K562 (cell line): ENCODE measurements around the gene TRAIP. TPM values are rescaled to one million over a fixed set of nuclear protein-coding genes. Genes with fewer than 3 reads are reported as not detected.

Source experiments
- CBFA2T2 ChIP-seq: fragments of 450-650 bp; conservative IDR thresholded peaks from 2 replicates; pipeline ENCODE4 v1.6.1; 2017; ENCODE audit warnings: mild to moderate bottlenecking
- DPF2 ChIP-seq: fragments of 450-650 bp; IDR thresholded peaks from 2 replicates; pipeline ENCODE4 v1.6.1; 2016
- KDM1A ChIP-seq, 2 experiments: fragments of 450-650 bp; IDR thresholded peaks; 2 replicates each; pipeline ENCODE4 v1.6.1; 2016; ENCODE audit warnings: mild to moderate bottlenecking in 2 of 2
- MCM2 ChIP-seq: fragments of 450-650 bp; IDR thresholded peaks from 2 replicates; pipeline ENCODE4 v1.6.1; 2017; ENCODE audit warnings: low read depth, mild to moderate bottlenecking
- NFIC ChIP-seq: fragments of 450-650 bp; IDR thresholded peaks from 2 replicates; pipeline ENCODE4 v1.6.1; 2017; ENCODE audit warnings: mild to moderate bottlenecking, inconsistent platforms
- POLR2G ChIP-seq: fragments of 200-400 bp; formaldehyde crosslinking; IDR thresholded peaks from 2 replicates; pipeline ENCODE4 v1.6.1; 2017; ENCODE audit warnings: low read depth, mild to moderate bottlenecking, antibody characterized with exemption, low read length, moderate library complexity
- RCOR1 ChIP-seq, 2 experiments: IDR thresholded peaks; 2 replicates each; pipeline ENCODE4 v1.6.1; 2012; ENCODE audit warnings: low read depth in 2 of 2, low read length in 2 of 2, borderline replicate concordance in 1 of 2, improper control_type of control experiment in 1 of 2
- ZBTB7A ChIP-seq: IDR thresholded peaks from 2 replicates; pipeline ENCODE4 v1.6.1; 2011; ENCODE audit warnings: low read depth, mild to moderate bottlenecking, low read length, moderate library complexity, borderline replicate concordance; ENCODE audit not compliant: control insufficient read depth
- polyA plus RNA-seq, 8 experiments: library from polyadenylated mRNA; depleted of rRNA in 4 of 8; stranded (reverse) in 5 of 8; unstranded in 3 of 8; fragments of >200 nt; fragmentation: Nextera tagmentation in 2 of 8; fragmentation: Illumina TruSeq in 1 of 8; extraction: Ambion mirVana in 2 of 8; extraction: Trizol in 1 of 8; gene quantifications; 2 replicates each; pipeline versions ENCODE4 v1.2.1 to v1.2.3, GENCODE V29; 2011 to 2014; ENCODE audit warnings: inconsistent platforms in 1 of 8, missing spikeins in 1 of 8
- total RNA-seq, 7 experiments: library from RNA; depleted of rRNA in 6 of 7; stranded (reverse); fragments of >200 nt in 6 of 7; fragmentation: Illumina TruSeq in 2 of 7; extraction: Trizol in 2 of 7; gene quantifications; 2 replicates each; pipeline versions ENCODE4 v1.2.1 to v1.2.3, GENCODE V29; 2011 to 2021; ENCODE audit warnings: low replicate concordance in 1 of 7
- TF ChIP-seq, protein P1 (sequence below), 2 experiments: fragments of 250-450 bp in 1 of 2; fragments of 450-650 bp in 1 of 2; sonication (Bioruptor Pico) in 1 of 2; IDR thresholded peaks; 2 replicates each; pipeline versions ENCODE4 v1.6.1 to v1.8.0; 2016 to 2021; ENCODE audit warnings: mild to moderate bottlenecking in 2 of 2, moderate library complexity in 2 of 2, missing compliant biosample characterization in 1 of 2, missing genetic modification characterization in 1 of 2
- TF ChIP-seq, protein P2 (sequence below): fragments of 450-650 bp; IDR thresholded peaks from 2 replicates; pipeline ENCODE4 v1.6.1; 2017; ENCODE audit warnings: antibody characterized with exemption, mild to moderate bottlenecking
- TF ChIP-seq, protein P3 (sequence below): sonication (generic); formaldehyde crosslinking; IDR thresholded peaks from 2 replicates; pipeline ENCODE4 v1.8.0; 2022; ENCODE audit warnings: missing genetic modification reagents, mild to moderate bottlenecking, moderate library complexity, borderline replicate concordance
- TF ChIP-seq, protein P4 (sequence below), 3 experiments: fragments of 200-800 bp in 1 of 3; sonication (Bioruptor generic) in 1 of 3; sonication (generic) in 1 of 3; formaldehyde crosslinking in 1 of 3; IDR thresholded peaks; 2 replicates each; pipeline versions ENCODE4 v1.6.1 to v1.8.0; 2016 to 2022; ENCODE audit warnings: mild to moderate bottlenecking in 2 of 3, missing compliant biosample characterization in 2 of 3, missing genetic modification characterization in 2 of 3, missing genetic modification reagents in 1 of 3
- TF ChIP-seq, protein P5 (sequence below): sonication (generic); formaldehyde crosslinking; IDR thresholded peaks from 2 replicates; pipeline ENCODE4 v1.8.1; 2023; ENCODE audit warnings: mild to moderate bottlenecking, missing genetic modification reagents
- TF ChIP-seq, protein P6 (sequence below): conservative IDR thresholded peaks from 2 replicates; pipeline ENCODE4 v1.6.1; 2011; ENCODE audit warnings: low read depth, mild to moderate bottlenecking, low read length; ENCODE audit not compliant: control insufficient read depth

The TRAIP gene
- total and polyA plus RNA-seq, 9 of the 15 experiments (the other 6 are each of a cell fraction or from before 2014, with no cell fraction given) = 14.3 to 38.6 (median 21.2) TPM

DNA sequence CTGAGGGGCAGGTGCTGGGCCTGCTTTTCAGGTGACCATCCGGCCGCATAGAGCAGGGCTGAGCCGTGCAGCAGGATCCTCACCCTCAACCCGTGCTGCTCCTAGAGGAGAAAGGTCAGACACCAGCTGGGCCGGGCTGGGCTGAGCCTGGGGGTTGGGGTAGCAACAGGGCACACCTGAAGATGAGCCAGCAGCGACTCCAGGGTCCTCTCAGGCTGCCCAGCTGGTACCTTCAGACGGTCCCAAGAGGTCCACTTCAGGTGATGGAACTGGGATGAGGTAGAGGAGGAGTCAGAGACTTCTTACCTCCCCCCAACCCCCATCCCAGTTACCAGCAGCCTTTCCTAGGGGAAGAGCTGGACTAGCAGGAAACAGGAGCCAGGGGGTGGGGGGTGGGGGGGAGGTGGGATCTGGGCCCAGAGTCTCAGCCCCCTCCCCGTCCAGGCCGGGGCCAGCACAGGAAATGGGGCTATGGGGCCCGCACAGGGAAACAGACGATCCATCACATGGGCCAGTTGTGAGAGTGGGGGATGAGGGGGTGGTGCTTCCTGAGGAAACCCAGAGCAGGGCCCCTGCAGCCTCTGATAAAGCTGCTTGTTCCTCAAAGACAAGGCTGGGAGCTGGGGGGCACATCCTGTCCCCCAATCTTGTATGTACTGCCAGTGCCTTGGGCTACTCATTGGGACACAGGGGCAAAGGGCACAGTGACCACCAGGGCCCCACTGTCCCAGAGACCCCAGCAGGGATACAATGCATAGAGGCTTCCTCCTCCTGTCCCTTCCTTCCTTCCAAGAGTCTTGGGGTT lies 50.3 kb downstream of the TRAIP start (continued):
- TF ChIP-seq, protein P1, sequence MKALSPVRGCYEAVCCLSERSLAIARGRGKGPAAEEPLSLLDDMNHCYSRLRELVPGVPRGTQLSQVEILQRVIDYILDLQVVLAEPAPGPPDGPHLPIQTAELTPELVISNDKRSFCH (CRISPR knock-in tag; IDR thresholded peaks at IDR 0.05) = no peak
- TF ChIP-seq, protein P1 (tag; IDR thresholded peaks at IDR 0.05) = 0 out of 2 replicates have a peak, but pooled peaks have one; percentile 24
- TF ChIP-seq POLR2G = 0 out of 2 replicates have a peak, but pooled peaks have one; percentile 14
- no peak for TF ChIP-seq MCM2
- TF ChIP-seq, protein P2, sequence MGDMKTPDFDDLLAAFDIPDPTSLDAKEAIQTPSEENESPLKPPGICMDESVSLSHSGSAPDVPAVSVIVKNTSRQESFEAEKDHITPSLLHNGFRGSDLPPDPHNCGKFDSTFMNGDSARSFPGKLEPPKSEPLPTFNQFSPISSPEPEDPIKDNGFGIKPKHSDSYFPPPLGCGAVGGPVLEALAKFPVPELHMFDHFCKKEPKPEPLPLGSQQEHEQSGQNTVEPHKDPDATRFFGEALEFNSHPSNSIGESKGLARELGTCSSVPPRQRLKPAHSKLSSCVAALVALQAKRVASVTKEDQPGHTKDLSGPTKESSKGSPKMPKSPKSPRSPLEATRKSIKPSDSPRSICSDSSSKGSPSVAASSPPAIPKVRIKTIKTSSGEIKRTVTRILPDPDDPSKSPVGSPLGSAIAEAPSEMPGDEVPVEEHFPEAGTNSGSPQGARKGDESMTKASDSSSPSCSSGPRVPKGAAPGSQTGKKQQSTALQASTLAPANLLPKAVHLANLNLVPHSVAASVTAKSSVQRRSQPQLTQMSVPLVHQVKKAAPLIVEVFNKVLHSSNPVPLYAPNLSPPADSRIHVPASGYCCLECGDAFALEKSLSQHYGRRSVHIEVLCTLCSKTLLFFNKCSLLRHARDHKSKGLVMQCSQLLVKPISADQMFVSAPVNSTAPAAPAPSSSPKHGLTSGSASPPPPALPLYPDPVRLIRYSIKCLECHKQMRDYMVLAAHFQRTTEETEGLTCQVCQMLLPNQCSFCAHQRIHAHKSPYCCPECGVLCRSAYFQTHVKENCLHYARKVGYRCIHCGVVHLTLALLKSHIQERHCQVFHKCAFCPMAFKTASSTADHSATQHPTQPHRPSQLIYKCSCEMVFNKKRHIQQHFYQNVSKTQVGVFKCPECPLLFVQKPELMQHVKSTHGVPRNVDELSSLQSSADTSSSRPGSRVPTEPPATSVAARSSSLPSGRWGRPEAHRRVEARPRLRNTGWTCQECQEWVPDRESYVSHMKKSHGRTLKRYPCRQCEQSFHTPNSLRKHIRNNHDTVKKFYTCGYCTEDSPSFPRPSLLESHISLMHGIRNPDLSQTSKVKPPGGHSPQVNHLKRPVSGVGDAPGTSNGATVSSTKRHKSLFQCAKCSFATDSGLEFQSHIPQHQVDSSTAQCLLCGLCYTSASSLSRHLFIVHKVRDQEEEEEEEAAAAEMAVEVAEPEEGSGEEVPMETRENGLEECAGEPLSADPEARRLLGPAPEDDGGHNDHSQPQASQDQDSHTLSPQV = peak; percentile 41; the same call in 1 of the 2 replicates
- TF ChIP-seq, protein P3, sequence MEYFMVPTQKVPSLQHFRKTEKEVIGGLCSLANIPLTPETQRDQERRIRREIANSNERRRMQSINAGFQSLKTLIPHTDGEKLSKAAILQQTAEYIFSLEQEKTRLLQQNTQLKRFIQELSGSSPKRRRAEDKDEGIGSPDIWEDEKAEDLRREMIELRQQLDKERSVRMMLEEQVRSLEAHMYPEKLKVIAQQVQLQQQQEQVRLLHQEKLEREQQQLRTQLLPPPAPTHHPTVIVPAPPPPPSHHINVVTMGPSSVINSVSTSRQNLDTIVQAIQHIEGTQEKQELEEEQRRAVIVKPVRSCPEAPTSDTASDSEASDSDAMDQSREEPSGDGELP (CRISPR knock-in tag) = peak; percentile 70
- TF ChIP-seq, protein P4, sequence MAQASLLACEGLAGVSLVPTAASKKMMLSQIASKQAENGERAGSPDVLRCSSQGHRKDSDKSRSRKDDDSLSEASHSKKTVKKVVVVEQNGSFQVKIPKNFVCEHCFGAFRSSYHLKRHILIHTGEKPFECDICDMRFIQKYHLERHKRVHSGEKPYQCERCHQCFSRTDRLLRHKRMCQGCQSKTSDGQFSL (CRISPR knock-in tag; IDR thresholded peaks at IDR 0.05) = 0 out of 2 replicates have a peak, but pooled peaks have one; percentile 36
- TF ChIP-seq, protein P4 (tag; IDR thresholded peaks at IDR 0.05) = peak in 1 of 2 experiments; percentile 57; a peak in 1 of 4 replicates
- no peak for TF ChIP-seq KDM1A (IDR thresholded peaks at IDR 0.05)
- TF ChIP-seq, protein P5, sequence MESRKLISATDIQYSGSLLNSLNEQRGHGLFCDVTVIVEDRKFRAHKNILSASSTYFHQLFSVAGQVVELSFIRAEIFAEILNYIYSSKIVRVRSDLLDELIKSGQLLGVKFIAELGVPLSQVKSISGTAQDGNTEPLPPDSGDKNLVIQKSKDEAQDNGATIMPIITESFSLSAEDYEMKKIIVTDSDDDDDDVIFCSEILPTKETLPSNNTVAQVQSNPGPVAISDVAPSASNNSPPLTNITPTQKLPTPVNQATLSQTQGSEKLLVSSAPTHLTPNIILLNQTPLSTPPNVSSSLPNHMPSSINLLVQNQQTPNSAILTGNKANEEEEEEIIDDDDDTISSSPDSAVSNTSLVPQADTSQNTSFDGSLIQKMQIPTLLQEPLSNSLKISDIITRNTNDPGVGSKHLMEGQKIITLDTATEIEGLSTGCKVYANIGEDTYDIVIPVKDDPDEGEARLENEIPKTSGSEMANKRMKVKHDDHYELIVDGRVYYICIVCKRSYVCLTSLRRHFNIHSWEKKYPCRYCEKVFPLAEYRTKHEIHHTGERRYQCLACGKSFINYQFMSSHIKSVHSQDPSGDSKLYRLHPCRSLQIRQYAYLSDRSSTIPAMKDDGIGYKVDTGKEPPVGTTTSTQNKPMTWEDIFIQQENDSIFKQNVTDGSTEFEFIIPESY (CRISPR knock-in tag) = no peak
- TF ChIP-seq DPF2 = peak; percentile 81
- peak; percentile 68; the same call in 1 of the 2 replicates for TF ChIP-seq ZBTB7A
- TF ChIP-seq, protein P6, sequence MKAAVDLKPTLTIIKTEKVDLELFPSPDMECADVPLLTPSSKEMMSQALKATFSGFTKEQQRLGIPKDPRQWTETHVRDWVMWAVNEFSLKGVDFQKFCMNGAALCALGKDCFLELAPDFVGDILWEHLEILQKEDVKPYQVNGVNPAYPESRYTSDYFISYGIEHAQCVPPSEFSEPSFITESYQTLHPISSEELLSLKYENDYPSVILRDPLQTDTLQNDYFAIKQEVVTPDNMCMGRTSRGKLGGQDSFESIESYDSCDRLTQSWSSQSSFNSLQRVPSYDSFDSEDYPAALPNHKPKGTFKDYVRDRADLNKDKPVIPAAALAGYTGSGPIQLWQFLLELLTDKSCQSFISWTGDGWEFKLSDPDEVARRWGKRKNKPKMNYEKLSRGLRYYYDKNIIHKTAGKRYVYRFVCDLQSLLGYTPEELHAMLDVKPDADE = peak; percentile 61; the same call in 1 of the 2 replicates
- TF ChIP-seq NFIC = peak; percentile 48; the same call in 1 of the 2 replicates
- TF ChIP-seq CBFA2T2 = peak; percentile 71
- 0 out of 4 replicates have a peak, but pooled peaks of 1 of the 2 experiments have one; percentile 52 for TF ChIP-seq RCOR1 (IDR thresholded peaks at IDR 0.05; ENCODE audit: borderline replicate concordance in 1 of 2, low read depth in 2 of 2, low read length in 2 of 2)
